CD4-positive, alpha-beta T cell treated with Interleukin-21 for 1 hour (primary cell): Measurements from ENCODE around the gene RPGRIP1.

Source experiments
- DNase-seq: peaks from one replicate; pipeline ENCODE4 v3.0.0-alpha.2; 2020

The RPGRIP1 gene

DNA sequence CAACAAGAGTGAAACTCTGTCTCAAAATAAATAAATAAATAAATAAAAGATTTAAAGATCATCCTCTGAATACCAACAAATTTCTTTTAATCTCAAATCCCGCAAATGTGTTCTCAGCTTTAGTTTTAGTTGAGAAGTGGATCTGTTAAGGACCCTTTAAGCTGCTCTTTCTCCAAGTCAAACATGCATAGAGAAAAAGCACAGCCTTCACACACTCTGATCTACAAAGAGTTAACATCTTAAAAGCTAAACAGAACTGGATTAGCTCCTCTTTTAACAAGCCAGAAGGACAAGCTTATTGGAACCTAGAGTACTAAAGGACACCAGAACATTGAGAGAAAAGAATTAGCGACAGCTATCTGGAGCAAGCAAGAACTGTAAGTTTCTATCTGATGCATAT lies at the start of gene RPGRIP1:
TSS of gene RPGRIP1 (plus strand) at position 301 of the 400 bp plus-strand sequence. CDS start 7,894 bp downstream, outside the sequence.
- no peak for DNase-seq

DNA sequence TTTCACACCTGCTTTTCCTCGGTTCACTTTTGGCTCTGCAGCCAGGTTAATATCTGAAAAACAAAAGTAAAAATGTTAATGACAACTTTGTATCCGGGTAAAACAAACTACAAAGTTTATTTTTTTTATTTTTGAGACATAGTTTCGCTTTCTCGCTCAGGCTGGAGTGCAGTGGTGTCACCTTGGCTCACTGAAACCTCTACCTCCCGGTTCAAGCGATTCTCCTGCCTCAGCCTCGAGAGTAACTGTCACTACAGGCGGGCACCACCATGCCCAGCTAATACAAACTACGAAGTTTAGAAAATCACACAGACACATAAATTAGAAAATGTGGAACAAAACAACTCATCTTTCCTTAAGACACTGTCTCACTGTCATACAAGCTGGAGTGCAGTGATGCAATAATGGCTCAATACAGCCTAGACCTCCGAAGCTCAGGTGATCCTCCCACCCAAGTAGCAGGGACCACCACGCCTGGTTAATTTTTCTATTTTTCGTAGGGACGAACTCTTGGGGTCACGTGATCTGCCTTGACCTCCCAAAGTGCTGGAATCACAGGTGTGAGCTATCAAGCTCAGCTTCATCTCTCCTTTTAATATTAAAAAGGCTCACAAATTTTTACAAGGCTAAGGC lies 48.7 kb upstream of the RPGRIP1 start:
- peak; percentile 66 for DNase-seq

DNA sequence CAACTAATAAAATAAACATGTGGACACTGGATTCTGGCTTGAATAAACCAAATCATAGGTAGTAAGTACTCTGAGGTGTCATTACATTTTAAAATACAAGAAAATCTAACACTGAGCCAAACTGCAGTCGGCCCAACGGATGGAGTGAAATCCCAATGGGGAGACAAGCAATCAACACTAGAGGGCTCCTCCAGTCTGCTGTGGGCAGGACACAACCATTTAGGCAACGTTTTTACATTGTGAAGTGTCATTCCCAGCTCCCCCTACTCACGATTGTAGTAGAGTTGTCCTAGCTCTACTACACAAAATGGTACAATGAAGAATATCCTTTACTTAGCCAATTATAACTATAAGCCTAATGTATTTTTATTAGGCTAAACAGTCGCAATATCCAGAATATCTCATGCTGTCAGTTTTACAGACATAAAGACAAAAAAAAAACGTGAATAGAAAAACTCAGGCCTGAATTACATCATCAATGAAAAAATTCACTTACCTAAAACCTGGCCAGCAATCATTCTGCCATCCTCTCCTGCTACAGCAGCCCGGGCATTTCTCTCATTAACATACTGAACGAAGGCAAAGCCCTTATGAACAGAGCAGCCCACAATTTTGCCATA lies 46.3 kb upstream of the RPGRIP1 start:
- DNase-seq: peak; percentile 42

DNA sequence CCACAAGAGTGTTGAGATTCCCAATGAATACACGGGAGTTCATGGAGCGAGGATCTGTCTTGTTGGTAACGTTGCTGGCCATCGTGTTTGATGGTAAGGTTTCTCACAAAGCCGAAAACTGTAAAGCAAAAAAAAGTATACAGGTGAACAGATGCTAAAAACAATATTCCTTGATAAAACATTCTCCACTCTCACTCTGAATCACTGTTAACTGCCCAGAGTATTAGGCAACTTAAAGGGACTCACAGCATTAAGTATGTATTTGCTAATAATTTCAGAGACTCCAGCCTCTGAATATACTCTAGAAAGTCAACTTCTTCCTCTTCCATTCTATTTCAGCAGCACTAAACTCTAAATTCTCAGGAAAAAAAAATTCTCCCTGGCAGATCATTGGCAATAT lies 45.8 kb upstream of the RPGRIP1 start:
- DNase-seq: no peak

DNA sequence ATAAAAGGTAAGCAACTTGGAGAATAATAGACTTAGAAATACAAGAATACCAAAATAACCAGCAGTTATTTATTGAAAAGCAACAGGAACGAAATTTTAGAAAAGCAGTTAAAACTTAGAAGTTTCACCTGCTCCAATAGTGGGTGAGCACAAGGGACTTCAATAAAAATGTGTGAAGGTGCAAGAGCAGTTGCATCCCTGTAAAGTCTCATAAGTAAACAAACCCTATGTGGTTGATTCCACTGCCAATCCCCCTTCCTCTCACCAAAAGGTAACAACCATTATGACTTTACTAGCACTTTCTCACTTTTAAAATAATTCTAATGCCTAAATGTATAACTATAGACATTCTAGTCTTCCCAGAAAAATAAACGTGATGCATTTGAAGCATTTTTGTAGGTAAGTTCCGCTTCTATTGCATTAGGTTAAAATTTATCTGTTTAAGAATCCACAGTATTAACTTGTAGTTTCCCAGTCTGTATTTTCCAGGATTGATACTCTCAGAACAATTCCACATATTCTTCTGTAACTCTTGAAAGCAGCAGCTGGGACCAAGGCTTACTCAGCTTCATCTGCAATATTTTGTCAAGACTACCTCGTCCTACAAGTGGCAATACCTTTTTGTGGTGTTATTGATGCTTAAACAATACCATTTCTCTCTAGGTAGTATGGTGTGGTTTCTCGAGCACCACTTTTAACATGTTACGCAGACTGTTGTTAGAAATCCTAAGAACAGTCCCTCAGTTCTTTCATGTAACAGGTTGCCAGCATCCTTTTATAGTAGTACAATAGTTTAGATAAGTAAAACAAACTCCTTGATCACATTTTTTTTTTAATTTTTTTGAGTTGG lies 42.7 kb upstream of the RPGRIP1 start:
- DNase-seq: no peak

DNA sequence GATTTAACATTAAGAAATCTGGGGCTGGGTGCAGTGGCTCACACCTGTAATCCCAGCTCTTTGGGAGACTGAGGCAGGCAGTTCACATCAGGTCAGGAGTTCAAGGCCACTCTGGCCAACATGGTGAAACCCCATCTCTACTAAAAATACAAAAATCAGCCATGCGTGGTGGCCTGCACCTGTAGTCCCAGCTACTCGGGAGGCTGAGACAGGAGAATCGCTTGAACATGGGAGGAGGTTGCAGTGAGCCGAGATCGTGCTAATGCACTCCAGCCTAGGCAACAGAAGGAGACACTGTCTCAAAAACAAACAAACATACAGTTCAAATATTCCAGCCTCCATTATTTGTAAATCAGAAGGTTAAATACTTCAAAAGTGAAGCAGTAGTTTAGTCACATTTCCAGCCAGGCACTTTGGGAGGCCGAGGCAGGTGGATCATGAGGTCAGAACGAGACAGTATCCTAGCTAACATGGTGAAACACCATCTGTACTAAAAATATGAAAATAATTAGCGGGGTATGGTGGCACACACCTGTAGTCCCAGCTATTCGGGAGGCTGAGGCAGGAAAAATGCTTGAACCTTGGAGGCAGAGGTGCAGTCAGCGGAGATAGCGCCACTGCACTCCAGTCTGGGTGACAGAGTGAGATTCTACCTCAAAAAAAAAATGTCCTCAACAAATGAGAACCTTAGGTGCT lies 40.9 kb upstream of the RPGRIP1 start:
- no peak for DNase-seq

DNA sequence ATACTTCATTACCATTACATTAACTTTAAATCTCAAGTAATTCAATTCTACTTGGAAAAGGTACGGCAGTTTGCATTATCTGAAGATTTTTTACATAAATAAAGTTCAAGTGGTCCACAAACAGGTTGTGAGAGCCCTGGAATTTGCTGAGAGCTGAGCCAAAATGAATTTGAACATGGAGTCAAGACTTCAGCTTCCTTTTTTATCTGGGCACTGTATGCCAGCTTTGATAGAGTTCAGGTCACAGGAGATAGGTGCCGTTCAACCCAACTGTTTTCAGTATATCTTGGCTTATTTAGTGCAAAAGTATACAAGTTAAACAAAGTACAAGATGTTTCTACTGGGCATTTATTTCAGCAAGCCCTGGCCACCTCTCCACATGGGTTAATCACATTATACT lies 39.5 kb upstream of the RPGRIP1 start:
- no peak for DNase-seq

DNA sequence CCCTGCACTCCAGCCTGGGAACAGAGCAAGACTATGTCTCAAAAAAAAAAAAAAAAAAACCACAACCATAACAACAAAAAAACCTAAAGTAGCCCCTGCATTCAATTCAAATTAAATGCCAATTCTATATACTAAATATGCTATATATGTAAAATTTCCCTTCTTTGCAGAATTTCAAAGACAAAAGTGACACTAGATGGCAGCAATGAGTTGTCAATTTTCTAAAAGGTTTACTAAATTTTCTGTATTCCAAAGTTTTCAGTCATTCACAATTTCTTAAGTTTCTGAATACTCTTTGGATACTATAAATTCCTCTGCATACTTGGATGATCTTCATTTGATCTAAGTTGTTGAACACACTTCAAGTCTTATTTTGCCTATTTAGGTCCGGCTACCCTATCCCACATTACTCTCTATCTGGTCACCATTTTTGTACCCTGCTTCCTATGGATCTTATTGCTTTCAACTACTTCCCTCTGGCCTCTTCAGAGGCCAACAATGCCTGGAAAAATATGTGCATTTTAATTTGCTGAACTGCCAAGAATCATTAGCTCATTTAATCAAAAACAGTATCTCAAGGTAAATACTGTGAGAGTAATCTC lies 38.6 kb upstream of the RPGRIP1 start:
- peak; percentile 55 for DNase-seq

DNA sequence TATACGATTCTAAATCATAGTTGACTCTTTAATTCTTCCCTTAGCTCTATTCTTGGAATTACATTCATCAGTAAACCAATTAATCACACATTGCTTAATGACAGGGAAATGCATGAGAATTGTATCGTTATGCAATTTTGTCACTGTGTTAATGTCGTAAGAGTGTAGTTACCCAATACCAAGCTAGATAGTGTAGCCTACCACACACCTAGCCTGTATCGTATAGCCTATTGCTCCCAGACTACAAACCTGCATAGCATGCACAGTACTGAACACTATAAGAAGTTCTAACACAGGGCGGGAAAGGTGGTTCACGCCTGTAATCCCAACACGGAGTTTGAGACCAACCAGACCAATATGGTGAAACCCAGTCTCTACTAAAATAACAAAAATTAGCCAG lies 35.3 kb upstream of the RPGRIP1 start:
- no peak for DNase-seq

DNA sequence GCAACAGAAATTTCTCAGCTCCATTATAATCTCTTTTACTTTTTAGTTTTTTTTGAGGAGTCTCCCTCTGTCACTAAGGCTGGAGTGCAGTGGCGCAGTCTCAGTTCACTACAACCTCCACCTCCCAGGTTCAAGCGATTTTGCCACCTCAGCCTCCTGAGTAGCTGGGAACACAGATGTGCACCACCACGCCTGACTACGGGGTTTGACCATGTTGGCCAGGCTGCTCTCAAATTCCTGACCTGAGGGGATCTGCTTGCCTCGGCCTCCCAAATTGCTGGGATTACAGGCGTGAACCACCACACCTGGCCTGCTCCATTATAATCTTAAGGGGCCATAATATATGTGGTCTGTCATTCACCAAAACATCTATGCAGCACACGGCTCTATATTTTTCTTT lies 34.1 kb upstream of the RPGRIP1 start:
- no peak for DNase-seq

DNA sequence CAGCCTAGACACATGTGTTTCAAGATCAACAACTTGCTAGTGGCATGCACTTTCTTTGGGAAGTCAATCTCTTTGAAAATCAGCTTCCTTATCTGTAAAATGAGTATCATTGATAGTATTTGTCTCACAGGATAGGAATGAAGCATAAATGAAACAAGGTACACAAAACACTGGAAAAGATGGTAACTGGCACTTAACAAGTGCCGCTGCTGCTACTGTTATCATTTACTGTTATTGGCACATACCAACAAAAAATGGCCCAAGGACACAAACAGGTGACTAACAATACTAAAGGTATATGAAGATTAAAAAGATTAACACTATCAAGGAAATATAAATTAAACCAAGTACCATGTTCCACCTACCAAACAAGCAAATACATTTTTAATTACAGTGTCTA lies 31.5 kb upstream of the RPGRIP1 start:
- no peak for DNase-seq

DNA sequence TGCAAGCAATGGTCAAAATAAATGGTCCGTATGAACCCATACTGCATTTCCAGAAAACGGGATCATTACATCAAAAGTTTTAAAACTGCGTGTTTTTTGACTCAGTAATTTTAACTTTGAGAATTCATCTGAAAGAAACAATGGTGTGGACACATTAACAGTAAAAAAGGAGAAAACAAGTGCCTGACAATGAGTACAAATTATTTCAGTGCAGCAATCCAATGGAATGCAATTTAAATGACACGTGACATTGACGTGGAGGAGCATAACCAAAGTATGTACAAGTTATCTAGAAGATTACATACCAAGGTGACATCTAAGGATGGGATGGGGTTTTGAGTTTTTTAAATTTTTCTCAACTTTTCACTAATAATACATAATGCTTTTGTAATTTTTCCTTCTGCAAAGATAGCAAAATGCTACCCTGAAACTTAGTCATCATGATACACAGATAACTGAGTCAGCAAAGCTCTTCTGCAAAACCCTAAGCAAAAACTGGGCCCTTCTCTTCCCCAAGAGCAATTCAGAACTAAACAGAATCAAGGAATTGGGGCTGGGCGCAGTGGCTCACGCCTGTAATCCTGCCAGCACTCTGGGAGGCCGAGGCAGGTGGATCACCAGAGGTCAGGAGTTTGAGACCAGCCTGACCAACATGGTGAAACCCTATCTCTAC lies 31.0 kb upstream of the RPGRIP1 start:
- no peak for DNase-seq

DNA sequence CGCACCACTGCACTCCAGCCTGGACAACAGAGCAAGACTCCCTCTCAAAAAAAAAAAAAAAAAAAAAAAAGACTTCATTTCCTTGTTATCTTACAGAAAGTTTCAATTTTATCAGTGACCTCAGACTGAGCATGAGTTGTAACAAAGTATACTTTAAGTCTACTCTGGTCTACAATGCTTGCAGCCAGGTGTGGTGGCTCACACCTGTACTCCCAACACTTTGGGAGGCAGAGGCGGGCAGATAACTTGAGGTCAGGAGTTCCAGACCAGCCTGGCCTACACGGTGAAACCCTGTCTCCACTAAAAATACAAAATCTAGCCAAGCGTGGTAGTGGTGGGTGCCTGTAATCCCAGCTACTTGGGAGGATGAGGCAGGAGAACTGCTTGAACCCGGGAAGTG lies 28.7 kb upstream of the RPGRIP1 start:
- no peak for DNase-seq

DNA sequence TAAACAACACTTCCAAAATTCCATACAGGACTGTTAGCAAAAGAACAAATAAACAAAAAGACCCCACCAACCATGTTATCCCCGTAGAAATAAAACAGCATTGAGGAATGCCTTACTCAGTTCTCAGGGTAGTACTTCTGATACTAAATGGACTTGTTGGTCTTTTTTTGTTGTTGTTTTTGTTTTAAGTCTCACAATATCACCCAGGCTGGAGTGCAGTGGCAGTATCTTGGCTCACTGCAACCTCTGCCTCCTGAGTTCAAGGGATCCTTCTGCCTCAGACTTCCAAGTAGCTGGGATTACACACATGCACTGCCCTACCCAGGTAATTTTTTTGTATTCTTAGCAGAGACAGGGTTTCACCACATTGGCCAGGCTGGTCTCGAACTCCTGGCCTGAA lies 27.7 kb upstream of the RPGRIP1 start:
- no peak for DNase-seq

DNA sequence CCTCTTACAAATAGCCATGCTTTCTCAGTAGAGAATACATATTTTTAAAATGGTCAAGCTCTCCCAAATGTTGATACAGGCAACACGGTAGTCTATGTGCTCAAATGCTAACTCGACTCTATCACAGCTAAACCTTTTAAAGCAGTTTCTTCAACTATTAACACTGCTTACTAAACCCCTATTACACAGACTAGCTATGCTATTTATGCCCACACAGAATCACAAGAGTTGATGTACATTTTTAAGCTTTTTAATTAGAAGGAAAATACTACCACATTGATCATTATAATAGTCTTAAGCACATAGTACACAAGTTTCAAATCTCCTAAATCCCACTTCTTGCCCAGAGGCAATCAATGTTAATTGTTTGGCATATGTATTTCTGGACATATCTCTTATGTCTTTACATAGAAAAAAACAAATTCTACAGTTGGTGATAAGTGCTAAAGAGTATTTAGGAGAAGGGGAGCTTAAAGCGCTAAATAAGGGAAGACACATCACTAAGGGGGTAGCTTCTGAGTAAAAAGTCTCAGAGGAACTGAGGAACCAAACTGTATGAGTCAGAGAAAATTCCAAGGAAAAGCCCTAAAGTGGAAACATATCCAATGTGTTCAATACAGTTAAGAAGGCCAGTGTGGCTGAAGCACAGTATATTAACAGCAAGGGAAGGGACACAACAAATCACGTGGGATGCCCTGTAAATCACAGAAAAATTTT lies 24.3 kb upstream of the RPGRIP1 start:
- peak; percentile 9 for DNase-seq

DNA sequence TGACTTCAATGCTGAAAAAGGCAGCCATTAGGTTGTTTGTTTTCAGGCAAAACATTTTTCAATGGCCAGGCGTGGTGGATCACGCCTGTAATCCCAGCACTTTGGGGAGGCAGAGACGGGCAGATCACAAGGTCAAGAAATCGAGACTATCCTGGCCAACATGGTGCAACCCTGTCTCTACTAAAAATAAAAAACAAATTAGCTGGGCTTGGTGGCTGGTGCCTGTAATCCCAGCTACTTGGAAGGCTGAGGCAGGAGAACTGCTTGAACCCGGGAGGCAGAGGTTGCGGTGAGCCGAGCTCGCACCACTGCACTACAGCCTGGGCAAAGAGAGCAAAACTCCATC lies 23.8 kb upstream of the RPGRIP1 start:
- peak; percentile 1 for DNase-seq

DNA sequence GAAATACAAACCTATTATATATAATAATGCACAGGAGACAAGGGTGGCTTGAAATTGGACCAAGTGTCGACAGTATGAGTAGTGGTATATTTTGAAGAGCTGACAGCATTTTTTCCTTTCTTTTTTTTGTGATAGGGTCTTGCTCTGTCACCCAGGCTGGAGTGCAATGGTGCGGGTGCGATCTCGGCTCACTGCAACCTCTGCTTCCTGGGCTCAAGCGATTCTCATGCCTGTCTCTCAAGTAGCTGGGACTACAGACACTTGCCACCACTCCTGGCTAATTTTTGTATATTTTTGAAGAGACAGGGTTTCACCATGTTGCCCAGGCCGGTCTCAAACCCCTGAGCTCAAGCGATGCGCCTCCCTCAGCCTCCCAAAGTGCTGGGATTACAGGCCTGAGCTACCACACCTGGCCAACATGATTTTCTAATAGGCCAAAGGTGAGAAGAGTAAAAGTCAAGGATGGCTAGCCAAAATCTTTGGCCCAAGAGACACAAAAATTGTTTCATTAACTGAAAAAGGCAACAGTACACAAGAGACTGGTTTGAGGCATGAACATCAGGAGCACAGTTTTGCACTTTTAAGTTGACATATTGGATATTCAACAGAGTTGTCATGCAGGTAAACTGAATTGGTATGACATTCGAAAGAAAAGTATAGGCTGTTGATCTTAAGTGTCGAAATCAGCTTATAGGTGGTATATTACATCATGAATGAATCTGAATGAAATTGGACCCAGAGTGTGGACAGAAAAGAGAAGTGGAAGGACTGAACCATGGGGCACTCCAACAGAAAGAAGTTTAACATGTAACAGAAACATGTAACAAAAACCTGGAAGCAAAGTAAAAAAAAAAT lies 23.1 kb upstream of the RPGRIP1 start:
- DNase-seq: peak; percentile 19

DNA sequence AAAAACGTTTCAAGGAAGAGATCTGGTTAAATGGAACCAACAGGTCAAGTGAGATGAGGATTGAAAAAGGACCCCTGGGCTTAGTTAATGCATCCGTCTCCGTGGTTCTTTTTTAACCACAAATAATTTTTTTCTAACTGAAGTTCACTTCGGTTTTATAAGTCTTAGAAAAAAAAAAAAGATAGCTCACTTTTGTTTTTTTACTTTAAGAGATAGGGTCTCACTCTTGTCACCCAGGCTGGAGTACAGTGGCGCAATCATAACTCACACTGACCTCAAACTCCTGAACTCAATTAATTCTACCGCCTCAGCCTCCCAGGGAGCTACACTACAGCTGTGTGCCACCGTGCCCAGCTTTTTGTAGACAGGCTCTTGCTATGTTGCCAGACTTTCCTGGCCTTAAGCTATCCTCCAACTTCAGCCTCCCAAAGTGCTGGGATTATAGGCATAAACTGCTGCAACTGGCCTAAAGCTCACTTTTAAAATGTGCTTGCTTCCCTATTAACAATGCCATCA lies 22.4 kb upstream of the RPGRIP1 start:
- DNase-seq: peak; percentile 38

DNA sequence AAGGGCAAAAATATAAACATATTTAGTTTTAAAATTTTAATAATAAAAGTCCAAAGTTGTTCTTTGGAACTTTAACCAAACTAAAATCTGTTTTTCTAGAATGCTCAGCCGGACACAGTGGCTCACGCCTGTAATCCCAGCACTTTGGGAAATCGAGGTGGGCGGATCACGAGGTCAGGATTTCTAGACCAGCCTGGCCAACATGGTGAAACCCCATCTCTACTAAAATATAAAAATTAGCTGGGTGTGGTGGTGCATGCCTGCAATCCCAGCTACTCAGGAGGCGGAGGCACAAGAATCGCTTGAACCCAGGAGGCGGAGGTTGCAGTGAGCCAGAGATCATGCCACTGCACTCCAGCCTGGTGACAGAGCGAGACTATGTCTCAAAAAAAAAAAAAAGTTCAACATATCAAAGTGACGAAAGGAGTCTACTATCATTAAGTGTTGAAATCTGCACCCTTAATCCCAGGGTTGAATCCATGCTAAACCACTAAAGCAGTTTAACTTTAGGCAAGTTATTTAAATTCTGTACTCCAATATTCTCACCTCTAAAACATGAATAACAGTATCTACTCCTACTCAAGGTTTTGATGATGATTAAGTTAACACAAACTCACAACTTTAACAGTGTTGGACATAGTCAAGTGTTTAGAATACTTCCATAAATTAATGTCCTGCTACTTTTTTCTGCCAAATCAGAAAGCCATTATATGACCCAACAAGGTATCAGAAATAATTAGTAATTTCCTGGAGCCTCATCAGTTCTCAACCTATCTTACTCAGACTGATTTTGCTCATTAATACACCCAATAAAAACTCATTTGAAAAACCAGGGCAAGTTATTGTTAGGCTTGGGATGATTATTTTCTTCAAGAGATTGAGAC lies 21.6 kb upstream of the RPGRIP1 start:
- DNase-seq: peak; percentile 4
